Activated CD4-positive, alpha-beta memory T cell treated with anti-CD3 and anti-CD28 coated beads for 36 hours (primary cell): ENCODE data around the gene EEF2. TPM values are rescaled to one million over a fixed set of nuclear protein-coding genes. Genes with fewer than 3 reads are reported as not detected.
"Not testable (repeated sequence)": the region's sequence is repeated elsewhere in the genome, so short reads cannot be mapped to it uniquely, and the experiment has no call there.

Source experiments
- CTCF ChIA-PET: fragments of 350-600 bp; sonication (Branson Sonifier 250); formaldehyde crosslinking; loops from one replicate; lab custom pipeline; 2021; ENCODE audit warnings: antibody characterized with exemption, inconsistent platforms; lab: Charles Lee
- POLR2A ChIA-PET: fragments of 350-600 bp; sonication (Branson Sonifier 250); formaldehyde crosslinking; loops from one replicate; lab custom pipeline; 2021; ENCODE audit warnings: antibody characterized with exemption; lab: Charles Lee
- DNase-seq: peaks from one replicate; pipeline ENCODE4 v3.0.0-alpha.2; 2020
- H3K27ac Mint-ChIP-seq: one replicate; pipeline ENCODE4 v1.8.0; 2021; ENCODE audit warnings: mixed read lengths
- H3K27me3 Mint-ChIP-seq: one replicate; pipeline ENCODE4 v1.8.0; 2021; ENCODE audit warnings: mixed read lengths
- H3K36me3 Mint-ChIP-seq: one replicate; pipeline ENCODE4 v1.8.0; 2021; ENCODE audit warnings: mixed read lengths
- H3K4me1 Mint-ChIP-seq: one replicate; pipeline ENCODE4 v1.8.0; 2021; ENCODE audit warnings: low read depth, mixed read lengths
- H3K4me3 Mint-ChIP-seq: one replicate; pipeline ENCODE4 v1.8.0; 2021; ENCODE audit warnings: mild to moderate bottlenecking, mixed read lengths
- H3K9me3 Mint-ChIP-seq: one replicate; pipeline ENCODE4 v1.8.0; 2021; ENCODE audit warnings: mixed read lengths
- intact Hi-C: fragments of 100-400 bp; cut with micrococcal nuclease; formaldehyde crosslinking; loops from one replicate; pipeline ENCODE4 v1.15.1; 2023
- total RNA-seq, 2 experiments: library from RNA; stranded (reverse); gene quantifications; one replicate each; pipeline ENCODE4 v1.2.3, GENCODE V29; 2021

The EEF2 gene
- total RNA-seq, 2 experiments from 2014 or later, result 3,113 to 3,225 TPM

DNA sequence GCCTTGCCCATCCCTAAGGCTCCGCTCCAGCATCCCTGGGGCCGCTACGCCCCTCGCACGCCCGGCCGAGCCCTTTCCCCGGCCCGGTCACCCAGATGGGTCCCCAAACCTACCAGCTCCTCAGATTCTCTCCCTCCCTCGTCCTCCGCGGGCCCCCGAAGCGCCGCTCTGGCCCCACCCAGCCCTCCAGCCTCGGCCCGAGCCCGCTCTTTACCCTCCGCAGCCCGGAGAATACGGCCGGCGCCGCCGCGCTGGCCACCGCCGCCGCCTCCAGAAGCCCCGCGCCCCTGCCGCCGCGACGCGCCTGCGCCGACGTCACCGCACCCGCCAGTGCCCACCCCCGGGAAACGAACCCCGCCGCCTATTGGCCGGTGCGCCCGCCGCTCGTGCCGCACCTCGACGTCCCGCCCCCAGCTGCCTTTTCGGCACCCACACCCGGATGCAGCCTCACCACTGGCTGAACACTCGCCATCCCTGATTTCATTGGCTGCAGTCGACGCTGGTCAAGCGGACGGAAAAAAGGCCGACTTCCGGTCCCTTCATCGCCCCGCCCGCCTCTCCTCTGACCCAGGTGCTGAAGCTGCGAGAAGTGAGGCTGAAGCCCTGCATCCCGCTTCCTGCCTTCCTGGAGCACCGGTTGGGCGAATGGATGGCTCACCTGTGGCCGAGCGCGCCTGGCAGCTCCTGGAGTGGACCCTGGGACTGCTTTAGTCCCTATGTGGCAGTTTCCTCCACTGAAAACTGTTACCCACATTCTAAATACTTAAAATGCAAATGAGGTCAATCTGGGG, 14.3 kb downstream of the EEF2 start, which contains the start of gene DAPK3:
Gene DAPK3, minus strand, starts transcription at position 292 of the 791 bp plus-strand sequence. CDS start 1,364 bp downstream, outside the sequence.
- H3K4me1 Mint-ChIP-seq, result peaks cover 17% of the 10 kb centered on the region
- no peaks in the 10 kb centered on the region for H3K27me3 Mint-ChIP-seq
- intact Hi-C loops, result loop anchor here (1.0 to 5.0 kb wide), 3 partner anchors 14 to 211 kb away; partner anchors contain the start of genes ANKRD24, APBA3, EEF2 and MRPL54
- DNase-seq, result peak; percentile 97
- no peaks in the 10 kb centered on the region for H3K9me3 Mint-ChIP-seq
- peaks cover 12% of the 10 kb centered on the region for H3K36me3 Mint-ChIP-seq
- ChIA-PET POLR2A (interaction anchor here (1.9 to 2.9 kb wide), 3 partner anchors 9 to 17 kb away, joined by 9 to 51 read pairs (median 14); partner anchors contain the start of gene EEF2), CTCF (interaction anchor here (0.7 to 4.9 kb wide), 3 partner anchors 14 to 149 kb away, joined by 3 to 26 read pairs (median 24); partner anchors contain the start of gene EEF2)
- peak within 1 kb of the TSS; percentile 85 for H3K4me3 Mint-ChIP-seq
- H3K27ac Mint-ChIP-seq, result peak within 1 kb of the TSS; percentile 49

DNA sequence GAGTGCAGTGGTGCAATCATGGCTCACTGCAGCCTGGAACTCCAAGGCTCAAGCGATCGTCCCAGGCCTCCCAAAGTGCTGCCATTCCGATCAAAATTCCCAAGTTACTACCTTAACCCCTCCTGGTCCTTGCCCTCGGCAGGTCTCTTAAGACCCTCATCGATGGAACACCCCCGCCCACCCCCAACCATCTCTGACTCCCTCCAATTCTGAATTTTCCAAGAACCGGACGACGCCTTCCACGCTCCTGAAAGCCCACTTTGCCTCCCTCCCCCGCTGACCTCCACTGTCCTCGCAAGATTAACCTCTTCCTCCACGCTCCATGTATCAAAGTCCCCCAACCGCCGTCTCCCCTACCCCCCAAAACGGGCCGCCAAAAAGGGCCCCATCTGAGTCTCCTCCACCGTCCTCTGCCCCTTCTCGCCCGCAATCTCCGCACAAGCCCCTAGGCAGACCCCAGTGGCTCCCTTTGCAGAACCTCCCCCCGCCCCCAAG, 14.9 kb downstream of the EEF2 start:
- ChIA-PET POLR2A (interaction anchor here (1.9 to 2.9 kb wide), 3 partner anchors 10 to 17 kb away, joined by 9 to 51 read pairs (median 14); partner anchors contain the start of gene EEF2), CTCF (interaction anchor here (0.7 to 4.9 kb wide), 3 partner anchors 15 to 148 kb away, joined by 3 to 26 read pairs (median 24); partner anchors contain the start of gene EEF2)
- intact Hi-C loops, result loop anchor here (5.0 kb wide), 2 partner anchors 208 to 212 kb away; partner anchors contain the start of genes ANKRD24, APBA3, MRPL54 and SIRT6
- no peak for DNase-seq
- peaks cover 7% of the 10 kb centered on the region for H3K36me3 Mint-ChIP-seq
- H3K4me3 Mint-ChIP-seq, result peak overlapping the region; percentile 85
- no peaks in the 10 kb centered on the region for H3K9me3 Mint-ChIP-seq
- H3K27me3 Mint-ChIP-seq, result no peaks in the 10 kb centered on the region
- H3K4me1 Mint-ChIP-seq, result peaks cover 17% of the 10 kb centered on the region
- H3K27ac Mint-ChIP-seq, result peak overlapping the region; percentile 49

DNA sequence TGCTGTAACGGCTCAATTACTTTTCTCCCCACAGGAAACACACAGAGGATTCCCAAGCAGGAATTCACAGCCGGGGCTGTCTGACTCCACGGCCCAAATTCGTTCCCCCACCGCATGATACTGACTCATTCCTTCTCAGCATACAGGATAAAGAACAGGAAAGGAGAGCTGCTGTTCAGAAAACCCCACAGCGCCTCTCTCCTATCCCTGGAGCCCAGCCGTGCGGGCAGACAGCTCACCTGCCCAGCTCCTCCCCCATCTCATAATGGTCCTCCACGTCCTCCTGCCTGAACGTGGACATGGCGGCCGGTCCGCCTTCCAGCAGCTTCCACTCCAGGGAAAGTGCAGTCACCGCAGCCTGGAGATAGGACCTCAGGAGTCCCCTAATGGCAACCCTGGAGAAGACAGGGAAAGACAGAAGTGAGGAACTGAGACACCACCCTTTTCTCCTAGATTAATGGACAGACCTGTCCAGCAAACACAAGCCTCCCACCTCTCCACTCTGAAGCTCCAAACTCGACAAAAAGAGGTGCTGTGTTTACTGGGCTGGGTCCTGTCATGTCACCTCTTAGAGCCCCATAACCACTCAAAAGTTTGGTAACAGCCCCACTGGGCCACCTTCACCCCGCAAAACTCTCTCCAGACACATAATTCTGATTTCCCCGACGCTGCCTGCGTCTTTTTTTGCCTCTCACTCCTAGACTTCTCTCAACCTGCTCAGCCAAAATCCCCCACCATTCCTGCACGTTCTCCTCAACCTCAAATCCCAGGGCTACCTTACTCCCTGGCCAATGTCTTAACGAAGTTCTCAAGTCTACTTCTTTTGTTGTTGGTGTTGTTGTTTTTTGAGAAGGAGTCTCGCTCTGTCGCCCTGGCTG, 15.6 kb downstream of the EEF2 start:
- no peaks in the 10 kb centered on the region for H3K27me3 Mint-ChIP-seq
- intact Hi-C loops, result loop anchor here (5.0 kb wide), 2 partner anchors 207 to 213 kb away; partner anchors contain the start of genes ANKRD24, APBA3, MRPL54 and SIRT6
- peak overlapping the region; percentile 85 for H3K4me3 Mint-ChIP-seq
- H3K9me3 Mint-ChIP-seq, result no peaks in the 10 kb centered on the region
- peaks cover 17% of the 10 kb centered on the region for H3K4me1 Mint-ChIP-seq
- ChIA-PET CTCF (interaction anchor here (3.7 to 4.9 kb wide), 2 partner anchors 15 to 18 kb away, joined by 24 to 26 read pairs; partner anchors contain the start of gene EEF2), POLR2A (interaction anchor here (1.3 kb wide), 1 partner anchor 16 kb away, joined by 5 read pairs; the partner anchor contains the start of gene EEF2)
- peaks cover 11% of the 10 kb centered on the region for H3K36me3 Mint-ChIP-seq
- DNase-seq, result no peak
- no peak overlapping the region for H3K27ac Mint-ChIP-seq

DNA sequence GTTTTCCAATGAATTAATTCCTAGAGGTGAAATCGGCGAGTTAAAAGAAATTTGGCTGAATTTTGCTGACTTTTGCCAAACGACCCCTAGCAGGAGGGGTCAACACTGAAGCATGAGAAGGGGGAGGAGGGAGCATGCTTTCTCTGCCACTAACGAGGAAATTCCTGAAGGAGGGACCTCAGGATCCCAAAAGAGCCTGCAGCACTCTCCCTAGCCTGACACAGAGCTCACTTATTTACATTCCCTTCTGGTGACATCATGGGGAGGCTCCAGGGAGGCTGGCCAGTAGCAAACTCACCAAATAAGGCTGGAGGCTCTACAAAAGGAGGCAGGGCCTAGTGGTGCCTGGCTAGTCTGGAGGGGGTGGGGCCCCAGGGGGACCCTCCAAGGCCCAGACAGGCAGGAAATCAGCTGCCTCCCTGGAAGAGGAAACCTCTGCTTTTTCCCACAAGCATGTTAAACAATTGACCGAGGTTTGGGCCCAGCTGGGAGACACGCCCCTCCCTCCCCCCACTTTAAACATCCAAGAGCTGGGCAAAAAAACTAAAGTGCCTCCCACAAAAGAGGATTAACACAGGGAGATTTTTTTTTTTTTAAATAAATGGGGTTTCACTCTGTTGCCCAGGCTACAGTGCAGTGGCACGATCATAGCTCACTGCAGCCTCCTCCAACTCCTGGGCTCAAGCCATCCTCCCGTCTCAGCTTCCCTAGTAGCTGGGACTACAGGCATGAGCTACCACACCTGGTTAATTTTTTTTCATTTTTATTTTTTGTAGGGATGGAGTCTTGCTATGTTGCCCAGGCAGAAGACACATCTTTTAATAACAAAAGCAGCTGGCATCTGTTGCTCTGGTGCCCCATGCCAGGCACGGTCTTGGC, 16.5 kb downstream of the EEF2 start:
- no peaks in the 10 kb centered on the region for H3K9me3 Mint-ChIP-seq
- peak overlapping the region; percentile 23 for H3K4me3 Mint-ChIP-seq
- no peak overlapping the region for H3K27ac Mint-ChIP-seq
- POLR2A ChIA-PET, result interaction anchor here (0.7 to 1.3 kb wide), 2 partner anchors 17 to 39 kb away, joined by 4 to 5 read pairs; partner anchors contain the start of genes EEF2 and PIAS4
- CTCF ChIA-PET, result interaction anchor here (3.7 to 4.9 kb wide), 2 partner anchors 16 to 19 kb away, joined by 24 to 26 read pairs; partner anchors contain the start of gene EEF2
- peaks cover 13% of the 10 kb centered on the region for H3K36me3 Mint-ChIP-seq
- no peak for DNase-seq
- H3K27me3 Mint-ChIP-seq, result no peaks in the 10 kb centered on the region
- peaks cover 17% of the 10 kb centered on the region for H3K4me1 Mint-ChIP-seq
- intact Hi-C loops, result no loop called here

DNA sequence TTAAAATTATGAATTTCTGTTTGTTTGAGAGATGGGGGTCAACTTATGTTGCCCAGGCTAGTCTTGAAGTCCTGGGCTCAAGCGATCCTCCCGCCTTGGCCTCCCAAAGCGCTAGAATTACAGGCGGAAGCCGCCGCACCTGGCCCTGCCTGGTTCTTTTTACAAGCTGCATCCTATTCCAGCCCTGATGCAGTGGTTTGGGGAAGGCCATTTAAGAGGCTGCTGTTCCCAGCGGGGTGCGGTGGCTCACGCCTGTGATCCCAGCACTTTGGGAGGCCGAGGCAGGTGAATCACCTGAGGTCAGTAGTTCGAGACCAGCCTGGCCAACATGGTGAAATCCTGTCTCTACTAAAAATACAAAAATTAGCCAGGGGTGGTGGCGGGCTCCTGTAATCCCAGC, 17.3 kb downstream of the EEF2 start:
- H3K9me3 Mint-ChIP-seq, intact Hi-C loops, H3K4me3 Mint-ChIP-seq, H3K27ac Mint-ChIP-seq, DNase-seq, H3K27me3 Mint-ChIP-seq: not testable (repeated sequence)
- POLR2A ChIA-PET, result interaction anchor here (0.7 kb wide), 1 partner anchor 40 kb away, joined by 4 read pairs; the partner anchor contains the start of gene PIAS4
- Mint-ChIP-seq H3K36me3 (peaks cover 17% of the 10 kb centered on the region), H3K4me1 (peaks cover 17% of the 10 kb centered on the region)
- CTCF ChIA-PET, result interaction anchor here (4.9 kb wide), 1 partner anchor 17 kb away, joined by 26 read pairs; the partner anchor contains the start of gene EEF2

DNA sequence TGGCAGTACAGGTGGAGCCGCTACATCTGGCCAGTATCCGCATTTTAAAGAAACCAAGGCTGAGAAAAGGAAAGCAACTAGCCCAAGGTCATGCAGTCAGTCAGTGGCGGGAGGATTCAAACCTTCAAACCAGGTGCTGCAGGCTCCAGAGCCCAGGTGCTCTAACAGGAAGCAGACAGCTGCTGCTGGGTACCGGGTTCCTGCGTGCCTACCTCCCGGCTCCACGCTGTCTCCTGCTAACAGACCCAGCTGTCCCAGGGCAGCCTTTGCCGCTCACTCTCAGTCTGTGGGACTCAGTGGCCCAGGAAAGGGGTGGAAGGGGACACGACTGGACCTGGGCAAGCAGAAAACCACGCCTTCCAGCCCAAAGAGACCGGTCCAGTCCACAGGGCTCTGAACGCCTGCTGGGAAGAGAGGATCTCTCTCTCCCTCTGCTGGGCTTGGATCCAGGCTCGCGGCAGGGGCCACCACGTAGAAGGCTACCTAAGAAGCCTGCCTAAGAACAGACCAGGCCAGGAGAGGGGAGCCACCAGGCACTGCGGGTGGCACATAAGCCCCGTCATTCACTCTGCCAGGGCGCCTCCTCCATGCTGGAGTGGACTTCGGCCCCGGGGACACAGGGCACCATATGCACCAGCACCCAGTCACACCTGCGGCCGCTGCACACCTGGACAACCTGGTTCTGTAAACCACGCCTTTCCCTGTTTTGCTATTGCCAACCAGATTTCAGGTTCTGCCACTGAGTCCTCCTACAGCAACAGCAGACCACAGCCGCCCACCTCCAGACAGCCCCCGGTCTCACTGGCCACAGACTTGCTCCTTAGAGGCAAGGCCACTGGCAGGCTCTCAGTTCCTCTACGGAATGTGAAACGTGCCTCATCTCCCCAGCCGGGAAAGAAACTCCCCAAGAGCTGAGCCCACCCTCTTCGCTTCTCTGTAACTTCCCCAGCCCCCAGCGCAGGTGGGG, 18.9 kb downstream of the EEF2 start:
- Mint-ChIP-seq H3K4me1 (peaks cover 17% of the 10 kb centered on the region), H3K4me3 (no peak overlapping the region), H3K9me3 (no peaks in the 10 kb centered on the region), H3K27ac (no peak overlapping the region), H3K36me3 (peaks cover 24% of the 10 kb centered on the region), H3K27me3 (no peaks in the 10 kb centered on the region)
- intact Hi-C loops, result no loop called here
- ChIA-PET POLR2A (no interaction called here), CTCF (no interaction called here)
- DNase-seq, result no peak

DNA sequence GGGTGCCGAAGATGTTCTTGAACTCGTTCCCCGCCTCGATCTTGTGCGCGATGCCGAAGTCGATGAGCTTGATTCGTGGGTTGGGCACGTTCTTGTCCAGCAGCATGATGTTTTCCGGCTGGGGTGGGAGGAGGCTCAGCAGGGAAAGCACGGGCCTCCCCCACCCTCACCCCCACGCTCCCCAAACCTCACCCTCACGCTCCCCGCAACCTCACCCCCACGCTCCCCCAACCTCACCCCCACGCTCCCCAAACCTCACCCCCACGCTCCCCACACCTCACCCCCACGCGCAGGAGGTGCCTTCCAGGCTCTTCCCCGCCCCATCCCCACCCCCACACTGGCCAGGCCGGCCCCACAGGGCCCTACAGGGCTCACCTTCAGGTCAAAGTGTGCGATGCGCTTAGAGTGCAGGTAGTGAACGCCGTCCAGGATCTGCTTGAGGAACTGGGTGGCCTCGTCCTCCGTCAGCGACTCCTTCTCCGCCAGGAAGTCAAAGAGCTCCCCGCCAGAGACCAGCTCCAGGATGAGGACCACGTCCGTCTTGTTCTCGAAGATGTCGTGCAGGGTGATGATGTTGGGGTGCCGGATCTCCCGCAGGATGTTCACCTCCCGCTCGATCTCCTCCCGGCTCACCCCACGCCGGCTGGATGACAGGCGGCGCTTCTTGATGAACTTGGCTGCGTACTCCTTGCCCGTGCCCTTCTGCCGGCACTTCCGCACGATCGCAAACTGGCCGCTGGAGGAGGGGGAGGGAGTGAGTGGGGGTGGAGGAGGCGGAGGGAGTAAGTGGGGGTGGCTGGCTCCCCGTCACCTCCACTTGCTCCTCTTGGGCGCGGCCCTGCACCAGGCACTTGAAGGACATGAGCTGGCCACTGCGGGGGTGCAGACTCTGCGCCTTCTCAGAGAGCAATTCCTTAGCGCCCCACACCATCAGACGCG, 20.7 kb downstream of the EEF2 start:
- no peak for DNase-seq
- intact Hi-C loops, result no loop called here
- peaks cover 7% of the 10 kb centered on the region for H3K4me1 Mint-ChIP-seq
- H3K9me3 Mint-ChIP-seq, result no peaks in the 10 kb centered on the region
- peaks cover 26% of the 10 kb centered on the region for H3K36me3 Mint-ChIP-seq
- H3K27ac Mint-ChIP-seq, result no peak overlapping the region
- ChIA-PET POLR2A (no interaction called here), CTCF (interaction anchor here (1.2 kb wide), 1 partner anchor 21 kb away, joined by 3 read pairs; no protein-coding TSS in a partner anchor)
- H3K27me3 Mint-ChIP-seq, result no peaks in the 10 kb centered on the region
- H3K4me3 Mint-ChIP-seq, result no peak overlapping the region

DNA sequence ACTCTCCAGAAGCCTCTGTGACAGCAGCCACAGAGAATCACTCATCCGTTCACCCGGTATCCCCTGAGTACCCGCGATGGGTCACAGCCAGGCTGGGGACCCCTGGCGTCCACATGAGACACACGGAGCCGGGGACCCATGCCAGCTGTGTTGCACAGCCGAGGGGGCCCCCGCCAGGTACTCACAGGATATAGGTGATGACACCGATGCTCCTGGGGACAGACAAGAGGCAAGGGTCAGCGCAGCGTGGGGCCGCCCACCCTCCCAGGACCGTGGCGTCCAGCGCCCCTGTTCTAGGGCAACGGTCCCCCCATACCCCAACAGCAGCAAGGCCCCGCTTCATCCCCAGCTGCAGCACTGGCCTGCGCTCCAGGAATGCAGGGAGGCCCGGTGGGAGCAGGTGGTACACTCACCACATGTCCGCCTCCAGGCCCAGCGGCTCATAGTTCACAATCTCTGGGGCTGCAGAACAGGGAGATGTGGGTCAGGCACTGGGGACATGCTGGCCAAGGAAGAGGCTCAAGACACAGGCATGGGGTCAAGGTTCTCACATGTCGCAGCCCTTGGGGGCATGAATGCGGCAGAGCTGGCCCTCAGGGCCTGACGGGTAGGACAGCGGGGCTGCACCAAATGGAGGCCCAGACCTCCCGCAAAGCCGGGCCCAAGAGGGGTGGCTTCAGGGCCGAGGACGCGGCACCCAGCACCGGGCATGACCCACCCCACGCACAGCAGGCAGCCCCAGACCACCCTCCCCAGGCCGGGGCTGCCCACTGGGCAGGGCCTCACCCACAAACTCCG, 21.6 kb downstream of the EEF2 start:
- ChIA-PET CTCF (interaction anchor here (1.2 kb wide), 1 partner anchor 24 kb away, joined by 3 read pairs; no protein-coding TSS in a partner anchor), POLR2A (interaction anchor here (1.2 kb wide), 1 partner anchor 21 kb away, joined by 3 read pairs; no protein-coding TSS in a partner anchor)
- intact Hi-C loops, result no loop called here
- H3K4me1 Mint-ChIP-seq, result no peaks in the 10 kb centered on the region
- no peak for DNase-seq
- H3K27ac Mint-ChIP-seq, result no peak overlapping the region
- no peak overlapping the region for H3K4me3 Mint-ChIP-seq
- H3K36me3 Mint-ChIP-seq, result peaks cover 22% of the 10 kb centered on the region
- no peaks in the 10 kb centered on the region for H3K9me3 Mint-ChIP-seq
- H3K27me3 Mint-ChIP-seq, result no peaks in the 10 kb centered on the region
